ENCODE measurements around the gene TGM2. TPM values are rescaled to one million over a fixed set of nuclear protein-coding genes. Genes with fewer than 3 reads are reported as not detected.

TGM2 gene
- total RNA-seq, 1 donor from 2014 or later, result 5.5 TPM

GRCh38 chr20:38168791-38169589 lies 3.9 kb upstream of the TGM2 start:
- no peak for FAIRE-seq
- peak; percentile 31 for DNase-seq (ENCODE audit: low read depth)
- Histone ChIP-seq H3K27me3 (ENCODE audit: control insufficient read depth, insufficient read depth, low read length) (no peaks in the 10 kb centered on the region), H3K4me3 (ENCODE audit: low read depth, low read length) (no peak overlapping the region), H3K36me3 (ENCODE audit: control insufficient read depth, insufficient read depth, low read length) (no peaks in the 10 kb centered on the region)
- TF ChIP-seq CTCF (IDR thresholded peaks at IDR 0.05; ENCODE audit: insufficient read depth, low read length, severe bottlenecking), result no peak

DNA sequence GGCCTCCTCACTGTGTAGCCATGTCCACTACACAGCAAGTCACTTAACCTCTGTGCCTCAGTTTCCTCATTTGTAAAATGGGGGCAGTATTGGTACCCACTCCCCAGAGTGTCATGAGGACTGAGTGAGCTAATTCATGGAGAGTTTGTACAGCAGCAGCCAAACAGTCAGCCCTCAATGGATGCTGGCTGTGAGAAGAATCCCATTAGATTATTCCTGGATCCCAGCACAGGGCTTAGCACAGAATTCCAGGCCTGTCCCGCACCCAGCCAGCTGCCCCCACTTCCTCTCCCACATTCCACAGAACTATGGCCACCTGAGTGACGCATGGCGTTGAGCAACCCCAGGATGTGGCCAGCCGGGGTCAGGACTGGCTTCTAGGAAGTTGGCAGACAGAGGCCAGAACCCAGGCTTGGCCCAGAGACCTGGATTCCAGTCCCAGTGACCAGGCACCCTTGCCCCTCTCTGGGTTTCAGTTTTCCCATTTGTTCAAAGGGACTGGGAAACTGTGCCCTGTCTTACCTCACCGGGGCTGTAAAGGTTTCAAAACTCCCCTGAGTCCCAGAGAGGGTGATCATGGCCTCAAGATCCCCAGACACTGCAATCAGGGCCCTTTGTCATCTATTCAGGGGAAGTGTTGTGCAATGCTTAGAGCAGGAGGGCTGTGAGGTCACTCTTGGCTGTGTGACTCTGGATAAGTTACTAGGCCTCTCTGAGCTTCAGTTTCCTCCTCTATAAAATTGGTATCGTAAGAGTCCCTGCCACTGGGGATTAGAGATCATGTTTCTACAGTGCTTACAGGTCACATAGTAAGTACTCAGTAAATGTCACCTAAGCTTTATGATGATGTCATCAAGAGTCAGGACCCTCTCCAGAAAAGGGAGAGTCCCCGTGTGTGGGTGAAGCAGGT lies 3.0 kb upstream of the TGM2 start:
- Histone ChIP-seq H3K36me3 (ENCODE audit: control insufficient read depth, insufficient read depth, low read length) (no peaks in the 10 kb centered on the region), H3K27me3 (ENCODE audit: control insufficient read depth, insufficient read depth, low read length) (no peaks in the 10 kb centered on the region), H3K4me3 (ENCODE audit: low read depth, low read length) (no peak overlapping the region)
- FAIRE-seq (no peak), DNase-seq (ENCODE audit: low read depth) (peak; percentile 82)
- TF ChIP-seq CTCF (IDR thresholded peaks at IDR 0.05; ENCODE audit: insufficient read depth, low read length, severe bottlenecking), result no peak

GRCh38 chr20:38167328-38167850 lies 2.3 kb upstream of the TGM2 start:
- TF ChIP-seq CTCF (IDR thresholded peaks at IDR 0.05; ENCODE audit: insufficient read depth, low read length, severe bottlenecking), result no peak
- Histone ChIP-seq H3K4me3 (ENCODE audit: low read depth, low read length) (no peak overlapping the region), H3K27me3 (ENCODE audit: control insufficient read depth, insufficient read depth, low read length) (no peaks in the 10 kb centered on the region), H3K36me3 (ENCODE audit: control insufficient read depth, insufficient read depth, low read length) (no peaks in the 10 kb centered on the region)
- DNase-seq (ENCODE audit: low read depth) (no peak), FAIRE-seq (no peak)

DNA sequence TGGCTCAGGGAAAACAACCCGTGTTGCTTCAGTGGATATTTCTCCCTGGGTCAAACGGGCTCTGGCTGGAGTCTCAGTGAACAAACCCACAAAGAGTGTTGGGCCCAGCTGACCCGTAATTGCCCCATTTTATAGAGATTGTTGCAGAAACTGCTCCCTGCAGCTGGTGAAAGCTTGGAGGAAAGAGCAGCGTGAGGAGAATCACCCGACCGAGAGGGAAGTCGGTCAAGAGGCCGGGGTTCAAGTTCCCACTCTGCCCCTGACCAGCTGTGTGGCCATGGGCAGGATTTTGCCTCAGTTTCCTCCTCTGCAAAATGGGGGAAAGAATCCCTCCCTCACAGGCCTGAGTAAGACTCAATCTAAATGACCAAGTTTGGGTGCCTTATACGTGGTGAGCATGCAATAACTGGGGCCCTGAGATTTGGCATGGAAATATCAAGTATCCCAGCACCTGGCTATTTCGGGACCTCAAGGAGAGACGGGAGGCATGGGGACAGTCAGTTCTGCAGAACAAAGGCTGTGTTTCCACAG lies 1.7 kb upstream of the TGM2 start:
- Histone ChIP-seq H3K27me3 (ENCODE audit: control insufficient read depth, insufficient read depth, low read length) (no peaks in the 10 kb centered on the region), H3K36me3 (ENCODE audit: control insufficient read depth, insufficient read depth, low read length) (no peaks in the 10 kb centered on the region), H3K4me3 (ENCODE audit: low read depth, low read length) (no peak overlapping the region)
- DNase-seq (ENCODE audit: low read depth) (no peak), FAIRE-seq (no peak)
- TF ChIP-seq CTCF (IDR thresholded peaks at IDR 0.05; ENCODE audit: insufficient read depth, low read length, severe bottlenecking), result no peak

DNA sequence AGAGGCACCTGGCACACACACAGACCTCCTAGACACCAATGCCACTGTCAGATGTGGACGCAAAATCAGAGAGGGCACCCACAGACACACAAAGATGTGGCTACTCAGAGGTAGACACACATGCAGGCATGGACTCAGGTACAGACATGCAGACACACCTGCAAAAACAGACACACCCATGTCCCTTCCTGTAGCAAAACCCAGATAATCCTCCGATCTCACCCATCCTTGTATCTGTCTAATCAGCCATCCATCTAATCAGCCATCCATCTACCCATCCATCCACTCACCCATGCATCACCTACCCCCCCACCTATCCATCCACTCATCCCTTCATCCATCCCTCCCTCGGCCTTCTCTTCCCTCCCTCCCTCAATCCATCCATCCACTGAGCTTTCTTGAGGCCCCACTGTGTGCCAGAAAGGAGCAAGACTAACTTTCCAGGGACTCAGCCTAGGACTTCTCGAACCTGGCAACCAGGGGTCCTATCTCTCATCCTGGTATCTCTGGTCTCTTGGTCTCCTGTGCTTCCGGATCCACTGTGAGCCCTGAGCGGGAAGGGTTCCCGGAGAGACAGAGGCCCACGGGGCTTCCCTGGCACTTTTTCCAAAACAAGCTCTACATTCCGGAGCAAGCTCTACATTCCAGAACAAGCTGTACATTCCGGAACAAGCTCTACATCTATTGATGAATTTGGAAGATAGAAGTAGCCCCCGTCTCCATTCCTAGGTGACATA lies 1.1 kb upstream of the TGM2 start:
- Histone ChIP-seq H3K36me3 (ENCODE audit: control insufficient read depth, insufficient read depth, low read length) (no peaks in the 10 kb centered on the region), H3K27me3 (ENCODE audit: control insufficient read depth, insufficient read depth, low read length) (no peaks in the 10 kb centered on the region), H3K4me3 (ENCODE audit: low read depth, low read length) (no peak overlapping the region)
- TF ChIP-seq CTCF (IDR thresholded peaks at IDR 0.05; ENCODE audit: insufficient read depth, low read length, severe bottlenecking), result no peak
- peak; percentile 65 for DNase-seq (ENCODE audit: low read depth)
- peak; percentile 68 for FAIRE-seq

Measured in bronchial epithelial cell (primary cell).